Progenitor cell of endocrine pancreas (in vitro differentiated cells): ENCODE results near the gene TTL. TPM values are rescaled to one million over a fixed set of nuclear protein-coding genes. Genes with fewer than 3 reads are reported as not detected.
"Not testable (repeated sequence)": the region's sequence is repeated elsewhere in the genome, so short reads cannot be mapped to it uniquely, and the experiment has no call there.

Source experiments
- DNase-seq: peaks from one replicate; pipeline ENCODE4 v3.0.0; 2021; ENCODE audit warnings: low spot score; ENCODE audit not compliant: unreplicated experiment
- H3K27ac Mint-ChIP-seq: 2 replicates; pipeline ENCODE4 v1.8.0; 2021; ENCODE audit warnings: mild to moderate bottlenecking, moderate library complexity, mixed read lengths
- H3K27me3 Mint-ChIP-seq: 2 replicates; pipeline ENCODE4 v1.8.0; 2021; ENCODE audit warnings: mixed read lengths
- H3K36me3 Mint-ChIP-seq: 2 replicates; pipeline ENCODE4 v1.8.0; 2022; ENCODE audit warnings: mixed read lengths; ENCODE audit not compliant: insufficient read depth
- H3K4me1 Mint-ChIP-seq: 2 replicates; pipeline ENCODE4 v1.8.0; 2021; ENCODE audit warnings: low read depth, mixed read lengths
- H3K4me3 Mint-ChIP-seq: 2 replicates; pipeline ENCODE4 v1.8.0; 2021; ENCODE audit warnings: low read depth, mild to moderate bottlenecking, moderate library complexity, mixed read lengths
- H3K9me3 Mint-ChIP-seq: 2 replicates; pipeline ENCODE4 v1.8.0; 2021; ENCODE audit warnings: low read depth, mixed read lengths
- CTCF ChIP-seq: fragments of 200-600 bp; sonication (generic); IDR thresholded peaks from one replicate; pipeline ENCODE4 v1.5.0; 2021; ENCODE audit warnings: antibody characterized with exemption, mild to moderate bottlenecking; ENCODE audit not compliant: unreplicated experiment
- total RNA-seq: library from RNA; stranded (reverse); gene quantifications from 2 replicates; pipeline ENCODE4 v1.2.1, GENCODE V29; 2021

The TTL gene
- total RNA-seq, 1 donor from 2014 or later = 35.9 TPM

GRCh38 chr2:112520234-112520783 lies 38.4 kb downstream of the TTL start:
- H3K4me3 Mint-ChIP-seq = no peak overlapping the region
- no peak for DNase-seq
- no peaks in the 10 kb centered on the region for H3K27me3 Mint-ChIP-seq
- peaks cover 35% of the 10 kb centered on the region for H3K36me3 Mint-ChIP-seq
- no peaks in the 10 kb centered on the region for H3K4me1 Mint-ChIP-seq
- H3K9me3 Mint-ChIP-seq = peaks cover 1% of the 10 kb centered on the region
- no peak overlapping the region for H3K27ac Mint-ChIP-seq
- no peak for TF ChIP-seq CTCF

- no peak for TF ChIP-seq CTCF
- DNase-seq = no peak
- Mint-ChIP-seq H3K9me3 (no peaks in the 10 kb centered on the region), H3K27ac (no peak overlapping the region), H3K4me3 (no peak overlapping the region), H3K27me3 (no peaks in the 10 kb centered on the region), H3K36me3 (peaks cover 40% of the 10 kb centered on the region), H3K4me1 (peaks cover 8% of the 10 kb centered on the region)
These were observed 41.4 kb downstream of the TTL start for GRCh38 chr2:112523291-112523777.

- H3K9me3 Mint-ChIP-seq, H3K4me3 Mint-ChIP-seq, DNase-seq, H3K27ac Mint-ChIP-seq, H3K27me3 Mint-ChIP-seq, H3K4me1 Mint-ChIP-seq: not testable (repeated sequence)
- H3K36me3 Mint-ChIP-seq = peaks cover 40% of the 10 kb centered on the region
These were observed 42.3 kb downstream of the TTL start for GRCh38 chr2:112524276-112524675.

GRCh38 chr2:112528541-112528940 lies 46.6 kb downstream of the TTL start:
- DNase-seq = no peak
- no peak overlapping the region for H3K27ac Mint-ChIP-seq
- H3K9me3 Mint-ChIP-seq = no peaks in the 10 kb centered on the region
- H3K4me3 Mint-ChIP-seq = no peak overlapping the region
- TF ChIP-seq CTCF = no peak
- peaks cover 8% of the 10 kb centered on the region for H3K4me1 Mint-ChIP-seq
- peaks cover 19% of the 10 kb centered on the region for H3K36me3 Mint-ChIP-seq
- H3K27me3 Mint-ChIP-seq = no peaks in the 10 kb centered on the region

- Mint-ChIP-seq H3K9me3 (no peaks in the 10 kb centered on the region), H3K27ac (no peak overlapping the region), H3K4me3 (no peak overlapping the region), H3K27me3 (no peaks in the 10 kb centered on the region), H3K36me3 (peaks cover 13% of the 10 kb centered on the region), H3K4me1 (peaks cover 8% of the 10 kb centered on the region)
- TF ChIP-seq CTCF = no peak
- no peak for DNase-seq
These were observed 47.8 kb downstream of the TTL start for GRCh38 chr2:112529757-112530156.

- Mint-ChIP-seq H3K27ac (no peak overlapping the region), H3K27me3 (no peaks in the 10 kb centered on the region), H3K9me3 (no peaks in the 10 kb centered on the region), H3K4me1 (peaks cover 8% of the 10 kb centered on the region), H3K4me3 (no peak overlapping the region), H3K36me3 (peaks cover 10% of the 10 kb centered on the region)
- DNase-seq = no peak
- no peak for TF ChIP-seq CTCF
These were observed 48.8 kb downstream of the TTL start for GRCh38 chr2:112530728-112531127.
